Liver (tissue), 9 donors: ENCODE measurements around the gene PCTP. TPM values are rescaled to one million over a fixed set of nuclear protein-coding genes. Genes with fewer than 3 reads are reported as not detected.
A peak's percentile ranks its signal among the peaks of the same experiment; 100 is the strongest.

Experiments
- DNase-seq: peaks from one replicate; pipeline ENCODE4 v3.0.0-alpha.2; 2017; ENCODE audit warnings: low spot score
- H3K27ac ChIP-seq, 2 donors: one replicate each; pipeline ENCODE4 v1.7.0; 2013; ENCODE audit warnings: inconsistent platforms in 2 of 2, low read length in 2 of 2, control low read depth in 1 of 2, low read depth in 1 of 2, mild to moderate bottlenecking in 1 of 2
- H3K27me3 ChIP-seq, 4 donors: one replicate each; pipeline versions ENCODE4 v1.6.1 to v1.7.0; 2013; ENCODE audit warnings: low read length in 3 of 4, inconsistent platforms in 1 of 4, mild to moderate bottlenecking in 1 of 4, moderate library complexity in 1 of 4; ENCODE audit not compliant: control insufficient read depth in 4 of 4, insufficient read depth in 4 of 4
- H3K36me3 ChIP-seq, 4 donors: one replicate each; pipeline versions ENCODE4 v1.6.1 to v1.7.0; 2013; ENCODE audit warnings: low read length in 3 of 4, mild to moderate bottlenecking in 3 of 4, low read depth in 1 of 4, moderate library complexity in 1 of 4; ENCODE audit not compliant: control insufficient read depth in 4 of 4, insufficient read depth in 3 of 4
- H3K4me1 ChIP-seq, 4 donors: one replicate each; pipeline versions ENCODE4 v1.6.1 to v1.7.0; 2013; ENCODE audit warnings: low read length in 3 of 4, mild to moderate bottlenecking in 3 of 4, moderate library complexity in 1 of 4; ENCODE audit not compliant: control insufficient read depth in 4 of 4, insufficient read depth in 4 of 4
- H3K4me3 ChIP-seq, 3 donors: one replicate each; pipeline versions ENCODE4 v1.6.1 to v1.7.0; 2013; ENCODE audit warnings: low read length in 3 of 3, control low read depth in 1 of 3, low read depth in 1 of 3, mild to moderate bottlenecking in 1 of 3
- H3K9ac ChIP-seq, 2 donors: one replicate each; pipeline ENCODE4 v1.7.0; 2013; ENCODE audit warnings: low read length in 2 of 2, mild to moderate bottlenecking in 2 of 2, moderate library complexity in 2 of 2, control low read depth in 1 of 2, low read depth in 1 of 2
- H3K9me3 ChIP-seq, 4 donors: one replicate each; pipeline versions ENCODE4 v1.6.1 to v1.7.0; 2013; ENCODE audit warnings: low read length in 3 of 4; ENCODE audit not compliant: control insufficient read depth in 4 of 4
- ATF3 ChIP-seq: IDR thresholded peaks from 2 replicates; pipeline ENCODE4 v1.6.1; 2016; ENCODE audit warnings: antibody characterized with exemption
- EGR1 ChIP-seq, 2 donors: IDR thresholded peaks; 2 replicates each; pipeline ENCODE4 v1.6.1; 2016 to 2018; ENCODE audit warnings: antibody characterized with exemption in 2 of 2, low read depth in 2 of 2
- FOXA1 ChIP-seq: IDR thresholded peaks from 2 replicates; pipeline ENCODE4 v1.6.1; 2016; ENCODE audit warnings: antibody characterized with exemption
- GABPA ChIP-seq, 2 donors: IDR thresholded peaks in 1 of 2; conservative IDR thresholded peaks in 1 of 2; 2 replicates each; pipeline ENCODE4 v1.6.1; 2016; ENCODE audit warnings: antibody characterized with exemption in 2 of 2, mild to moderate bottlenecking in 1 of 2, moderate library complexity in 1 of 2
- HNF4A ChIP-seq, 2 donors: conservative IDR thresholded peaks; 2 replicates each; pipeline ENCODE4 v1.6.1; 2016; ENCODE audit warnings: antibody characterized with exemption in 2 of 2, mild to moderate bottlenecking in 2 of 2
- HNF4G ChIP-seq: IDR thresholded peaks from 2 replicates; pipeline ENCODE4 v1.6.1; 2016; ENCODE audit warnings: antibody characterized with exemption
- RAD21 ChIP-seq, 2 donors: IDR thresholded peaks; 2 replicates each; pipeline ENCODE4 v1.6.1; 2016; ENCODE audit warnings: antibody characterized with exemption in 2 of 2, mild to moderate bottlenecking in 2 of 2
- RXRA ChIP-seq, 2 donors: IDR thresholded peaks; 2 replicates each; pipeline ENCODE4 v1.6.1; 2017 to 2018; ENCODE audit warnings: antibody characterized with exemption in 2 of 2, mild to moderate bottlenecking in 1 of 2
- SP1 ChIP-seq: IDR thresholded peaks from 2 replicates; pipeline ENCODE4 v1.6.1; 2018; ENCODE audit warnings: antibody characterized with exemption, mild to moderate bottlenecking
- TAF1 ChIP-seq: conservative IDR thresholded peaks from 2 replicates; pipeline ENCODE4 v1.6.1; 2016; ENCODE audit warnings: antibody characterized with exemption, mild to moderate bottlenecking
- YY1 ChIP-seq: IDR thresholded peaks from 2 replicates; pipeline ENCODE4 v1.6.1; 2016; ENCODE audit warnings: antibody characterized with exemption, mild to moderate bottlenecking
- ZBTB33 ChIP-seq: IDR thresholded peaks from 2 replicates; pipeline ENCODE4 v1.6.1; 2016; ENCODE audit warnings: antibody characterized with exemption
- WGBS: extraction: QIAGEN DNeasy Blood & Tissue Kit; methylation state at CpG from one replicate; pipeline ENCODE4 v1.1.7; 2013; 5-methylcytosine and 5-hydroxymethylcytosine counted together
- polyA plus RNA-seq, 2 donors: library from polyadenylated mRNA; stranded (reverse) in 1 of 2; unstranded in 1 of 2; fragments of 200-250 nt in 1 of 2; fragments of >200 nt in 1 of 2; fragmentation: Nextera tagmentation in 1 of 2; extraction: Ambion mirVana in 1 of 2; gene quantifications; one replicate each; pipeline versions ENCODE4 v1.2.1 to v1.2.3, GENCODE V29; 2013 to 2015
- total RNA-seq, 2 donors: library from RNA; depleted of rRNA; stranded (reverse); fragments of >200 nt; gene quantifications; one replicate each; pipeline ENCODE4 v1.2.3, GENCODE V29; 2014
- donor health status: healthy.
- donor health status: healthy.
- donor health status: healthy.
- donor health status: healthy.
- donor health status: healthy.

The PCTP gene
- total and polyA plus RNA-seq, 4 donors, result 25.0 to 79.0 (median 55.8) TPM

- no peak overlapping the region for H3K27ac ChIP-seq
- DNase-seq, result no peak
Measured at GRCh38 chr17:55726440-55726839, 24.4 kb upstream of the PCTP start.

GRCh38 chr17:55727275-55727674 is 23.6 kb upstream of the PCTP start:
- peaks cover 0 to 20% (median 12%) of the 10 kb centered on the region in 4 donors for H3K4me1 ChIP-seq
- no peak for DNase-seq
- no peak for TF ChIP-seq RXRA (IDR thresholded peaks at IDR 0.05)
- no peak for TF ChIP-seq YY1
- no peak overlapping the region for H3K9ac ChIP-seq
- H3K27me3 ChIP-seq, result no peaks in the 10 kb centered on the region
- no peak overlapping the region for H3K4me3 ChIP-seq
- 93% methylated on average over 6 of the region's 6 CpGs for WGBS
- H3K9me3 ChIP-seq, result no peaks in the 10 kb centered on the region
- H3K36me3 ChIP-seq, result no peaks in the 10 kb centered on the region
- H3K27ac ChIP-seq, result no peak overlapping the region

More at GRCh38 chr17:55726440-55726839, 24.4 kb upstream of the PCTP start:
- no peak overlapping the region for H3K9ac ChIP-seq
- H3K4me1 ChIP-seq, result peaks cover under 1 to 13% (median 7%) of the 10 kb centered on the region in 4 donors
- 38% methylated on average over 2 of the region's 2 CpGs for WGBS
- H3K36me3 ChIP-seq, result no peaks in the 10 kb centered on the region
- H3K4me3 ChIP-seq, result no peak overlapping the region
- no peaks in the 10 kb centered on the region for H3K9me3 ChIP-seq
- H3K27me3 ChIP-seq, result no peaks in the 10 kb centered on the region
- TF ChIP-seq RXRA (IDR thresholded peaks at IDR 0.05) (peak in 1 of 2 donors; percentile 45), GABPA (IDR thresholded peaks at IDR 0.05 in 1 of 2, conservative IDR thresholded peaks at IDR 0.05 in 1 of 2) (no peak), ZBTB33 (no peak), HNF4A (conservative IDR thresholded peaks at IDR 0.05) (peak in 1 of 2 donors; percentile 42), SP1 (peak; percentile 38), ATF3 (no peak), TAF1 (no peak), YY1 (peak; percentile 17), RAD21 (IDR thresholded peaks at IDR 0.05) (no peak), EGR1 (IDR thresholded peaks at IDR 0.05; ENCODE audit: low read depth in 2 of 2) (no peak)

GRCh38 chr17:55727920-55728319 is 22.9 kb upstream of the PCTP start:
- no peak for TF ChIP-seq FOXA1
- no peak for TF ChIP-seq HNF4A (conservative IDR thresholded peaks at IDR 0.05)
- TF ChIP-seq GABPA (IDR thresholded peaks at IDR 0.05 in 1 of 2, conservative IDR thresholded peaks at IDR 0.05 in 1 of 2), result no peak
- peaks cover 0 to 27% (median 17%) of the 10 kb centered on the region in 4 donors for H3K4me1 ChIP-seq
- H3K4me3 ChIP-seq, result no peak overlapping the region
- DNase-seq, result no peak
- no peak overlapping the region for H3K27ac ChIP-seq
- no peaks in the 10 kb centered on the region for H3K9me3 ChIP-seq
- no peaks in the 10 kb centered on the region for H3K36me3 ChIP-seq
- H3K27me3 ChIP-seq, result no peaks in the 10 kb centered on the region
- WGBS, result 97% methylated on average over 1 of the region's 1 CpG
- H3K9ac ChIP-seq, result no peak overlapping the region

GRCh38 chr17:55728361-55728760 is 22.5 kb upstream of the PCTP start:
- Histone ChIP-seq H3K27ac (no peak overlapping the region), H3K9me3 (no peaks in the 10 kb centered on the region)
- WGBS, result 92% methylated on average over 5 of the region's 5 CpGs

More at GRCh38 chr17:55728361-55728760, 22.5 kb upstream of the PCTP start:
- H3K27me3 ChIP-seq, result no peaks in the 10 kb centered on the region
- H3K4me1 ChIP-seq, result peaks cover 2 to 31% (median 20%) of the 10 kb centered on the region in 4 donors
- no peak overlapping the region for H3K9ac ChIP-seq
- no peak overlapping the region for H3K4me3 ChIP-seq
- TF ChIP-seq HNF4G, result no peak
- no peak for TF ChIP-seq GABPA (IDR thresholded peaks at IDR 0.05 in 1 of 2, conservative IDR thresholded peaks at IDR 0.05 in 1 of 2)
- TF ChIP-seq RAD21 (IDR thresholded peaks at IDR 0.05), result no peak
- DNase-seq, result no peak
- H3K36me3 ChIP-seq, result no peaks in the 10 kb centered on the region
